GM21825 (cell line): Measurements from ENCODE around the gene FOXC2.

Experiments
- ATAC-seq: cut with Tn5 transposase; IDR thresholded peaks from one replicate; pipeline ENCODE4 v1.9.1; 2021; ENCODE audit warnings: mild to moderate bottlenecking, moderate library complexity; ENCODE audit not compliant: unreplicated experiment

The FOXC2 gene

DNA sequence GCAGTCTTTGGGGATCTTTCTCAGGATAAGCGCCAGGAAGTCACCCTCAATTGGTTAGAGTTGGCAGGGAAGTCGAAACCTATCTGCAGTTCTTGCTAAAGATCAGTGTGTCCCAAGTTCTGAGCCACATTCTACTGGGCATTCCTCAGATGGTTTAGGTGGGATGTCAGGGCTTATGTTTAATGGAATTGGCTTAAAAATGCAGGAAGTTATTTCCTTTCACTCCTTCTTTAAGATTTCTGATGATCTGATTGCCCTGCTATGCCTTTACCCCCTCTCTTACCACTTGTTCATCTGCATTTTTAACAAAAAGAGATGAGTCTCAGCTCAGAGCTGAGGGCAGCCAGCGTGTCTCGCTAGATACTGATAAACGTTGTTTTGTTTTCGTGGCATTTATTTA lies 42.5 kb downstream of the FOXC2 start:
- no peak for ATAC-seq

DNA sequence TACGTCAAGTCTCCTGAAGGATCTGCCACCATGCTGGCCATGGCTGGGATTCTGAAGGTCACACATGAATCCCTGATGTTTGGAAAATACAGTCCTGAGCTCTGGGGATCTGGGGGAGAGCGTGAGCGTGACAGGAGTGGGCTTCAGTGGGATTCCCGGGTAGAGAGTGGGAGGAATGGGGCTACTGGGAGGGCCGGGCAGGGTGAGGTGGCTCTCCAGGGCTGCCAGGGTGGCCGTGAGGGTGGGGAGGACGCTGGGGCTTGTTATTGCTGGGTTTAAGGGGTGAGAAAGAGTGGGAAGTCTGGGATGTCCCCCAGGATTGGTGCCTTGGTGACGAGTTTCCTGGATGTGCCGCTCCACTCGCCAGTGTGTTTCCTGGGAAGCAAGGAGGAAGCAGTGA lies 43.0 kb downstream of the FOXC2 start:
- no peak for ATAC-seq

DNA sequence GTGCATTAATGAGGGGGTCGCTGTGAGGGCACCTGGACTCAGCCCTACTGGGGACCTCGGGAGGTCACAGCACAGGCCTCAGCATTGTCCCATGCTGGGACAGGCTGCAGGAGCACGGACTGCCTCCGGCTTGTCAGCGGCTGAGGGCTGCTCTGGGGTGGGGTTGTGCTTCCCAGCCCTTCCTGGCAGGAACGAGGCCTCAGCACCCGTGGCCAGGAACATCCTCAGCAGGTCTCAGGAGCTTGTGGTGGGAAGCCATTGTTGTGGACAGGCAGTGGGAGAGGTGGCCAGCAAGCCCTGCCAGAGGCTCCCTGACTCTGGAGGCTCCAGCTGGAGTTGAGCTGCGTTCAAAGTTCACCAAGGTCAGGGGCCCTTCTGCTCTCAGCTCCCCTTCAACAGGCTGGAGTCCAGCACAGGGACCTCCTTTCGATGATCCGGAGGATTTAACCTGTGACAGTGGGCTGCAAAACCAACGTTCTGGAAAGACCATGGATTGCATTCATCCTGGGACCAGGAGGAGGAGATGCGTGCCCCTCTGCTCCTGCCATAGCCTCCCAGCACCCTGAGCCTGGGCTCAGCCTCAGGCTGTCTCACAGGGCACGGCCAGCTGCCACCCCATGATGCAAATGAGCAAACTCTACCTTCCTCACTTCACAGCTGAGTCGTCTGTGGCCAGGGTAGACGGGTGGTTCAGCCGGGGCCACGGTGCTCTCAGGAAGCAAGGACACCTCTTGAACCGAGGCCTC lies 44.3 kb downstream of the FOXC2 start:
- ATAC-seq = no peak

DNA sequence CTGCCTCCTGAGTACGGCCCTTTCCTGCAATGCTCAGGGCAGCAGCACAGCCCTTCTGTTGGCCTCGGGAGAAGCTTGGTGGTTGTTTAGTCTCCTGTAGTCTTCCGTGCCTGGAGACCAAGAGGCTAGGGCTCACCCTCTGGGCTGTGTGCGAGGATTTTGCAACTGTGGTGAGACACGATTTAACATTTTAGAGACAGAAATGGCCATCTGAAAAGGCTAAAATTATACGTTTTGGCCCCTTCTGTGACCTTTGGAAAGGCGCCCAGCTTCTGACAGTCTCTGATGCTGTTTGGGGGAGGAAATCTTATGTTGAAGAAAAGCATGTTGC lies 44.9 kb downstream of the FOXC2 start:
- no peak for ATAC-seq

DNA sequence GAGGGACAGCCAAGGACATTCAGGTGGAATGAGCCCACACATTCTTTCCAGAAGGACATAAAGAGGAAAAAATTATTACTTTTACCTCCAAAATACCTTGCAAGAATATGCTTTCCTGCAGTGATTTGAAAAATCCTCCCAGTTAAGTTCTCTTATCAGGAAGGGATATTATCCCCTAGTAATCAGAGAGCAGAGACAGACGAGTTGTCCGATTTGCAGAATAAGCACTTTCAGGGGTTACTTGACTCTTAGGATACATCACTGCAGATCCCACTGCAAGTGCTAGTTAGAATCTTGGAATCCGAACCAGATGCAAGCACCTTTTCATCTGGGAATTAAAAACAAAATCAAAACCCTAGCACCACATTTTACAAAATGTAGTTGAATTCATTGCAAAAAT lies 45.3 kb downstream of the FOXC2 start:
- no peak for ATAC-seq

DNA sequence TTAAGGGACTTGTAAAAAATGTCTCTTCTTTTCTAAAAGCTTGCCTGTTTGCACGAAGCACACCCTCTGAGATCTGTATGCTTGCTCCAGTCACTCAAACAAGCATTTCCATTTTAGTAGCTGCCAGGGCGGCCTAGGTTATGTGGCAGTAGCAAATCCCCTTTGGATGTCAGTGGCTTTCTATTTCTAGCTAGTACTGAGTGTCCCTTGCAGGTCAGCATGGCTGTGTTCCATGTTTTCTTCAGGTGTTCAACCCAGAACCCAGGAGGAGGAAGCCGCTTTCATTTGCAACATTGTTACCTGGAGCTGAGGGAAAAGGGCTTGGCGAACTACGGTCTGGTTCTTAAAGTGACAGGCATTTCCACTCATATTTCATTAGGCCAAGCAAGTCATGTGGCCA lies 48.1 kb downstream of the FOXC2 start:
- ATAC-seq = no peak

DNA sequence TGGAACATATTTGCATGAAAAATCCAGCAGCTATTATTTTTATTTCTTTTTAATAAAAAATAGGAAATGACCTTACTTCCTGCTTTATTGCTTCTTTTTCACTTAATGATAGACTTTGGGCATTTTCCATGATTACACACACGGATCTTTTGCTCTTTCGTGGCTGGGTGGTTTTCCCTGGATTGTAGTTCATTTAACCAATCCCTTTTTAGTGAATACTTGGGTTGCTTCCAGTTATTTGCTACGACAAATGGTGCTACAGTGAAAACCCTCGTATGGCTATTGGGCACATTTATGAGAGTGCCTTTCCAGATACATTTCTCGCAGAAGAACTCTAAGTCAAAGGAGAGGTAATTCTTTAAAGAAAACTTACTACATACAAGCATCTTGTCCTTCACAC lies 50.3 kb downstream of the FOXC2 start:
- no peak for ATAC-seq

DNA sequence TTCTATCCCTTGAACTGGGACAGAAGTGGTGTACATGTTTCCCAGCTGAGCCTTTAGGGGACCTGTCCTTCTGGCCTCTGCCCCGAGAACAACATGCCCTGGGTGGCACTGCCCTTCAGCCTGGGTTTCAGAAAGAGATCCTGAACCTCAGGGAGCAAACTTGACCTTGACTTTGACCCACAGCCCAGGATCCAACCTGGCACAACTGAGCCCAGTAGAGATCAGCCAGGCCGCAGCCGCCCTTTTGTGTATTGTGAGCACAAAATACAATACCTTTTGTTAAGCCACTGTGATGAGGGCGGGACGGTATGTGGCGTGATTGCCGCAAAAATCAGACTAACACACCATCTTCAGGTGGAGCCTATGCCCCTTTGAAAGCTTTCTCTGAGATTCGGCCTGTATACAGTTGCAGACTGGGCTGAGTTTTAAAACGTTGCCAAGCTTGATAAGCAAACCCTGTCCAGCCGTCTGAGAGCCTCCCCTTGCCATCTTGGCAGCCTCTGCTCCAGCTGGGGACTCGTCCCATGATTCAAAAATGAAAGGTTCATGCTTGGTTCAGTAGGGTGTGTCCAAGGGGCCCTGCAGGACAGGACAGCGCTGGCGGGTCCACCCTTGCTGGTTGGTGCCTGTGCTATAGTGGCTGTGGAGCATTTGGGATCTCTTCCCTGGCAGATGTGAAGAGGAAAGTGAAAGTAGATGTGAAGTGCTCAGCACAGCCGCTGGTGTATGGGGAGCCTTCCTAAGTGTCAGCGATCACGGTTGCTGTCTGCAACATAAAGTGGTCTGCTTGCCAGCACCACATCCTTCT lies 52.0 kb downstream of the FOXC2 start:
- ATAC-seq = no peak
